Measurements from ENCODE around the gene ANGPTL4.
"Not testable (repeated sequence)": the region's sequence is repeated elsewhere in the genome, so short reads cannot be mapped to it uniquely, and the experiment has no call there.

The ANGPTL4 gene

GRCh38 chr19:8334458-8335342, 29.3 kb upstream of the ANGPTL4 start:
- DNase-seq = peak; percentile 18

DNA sequence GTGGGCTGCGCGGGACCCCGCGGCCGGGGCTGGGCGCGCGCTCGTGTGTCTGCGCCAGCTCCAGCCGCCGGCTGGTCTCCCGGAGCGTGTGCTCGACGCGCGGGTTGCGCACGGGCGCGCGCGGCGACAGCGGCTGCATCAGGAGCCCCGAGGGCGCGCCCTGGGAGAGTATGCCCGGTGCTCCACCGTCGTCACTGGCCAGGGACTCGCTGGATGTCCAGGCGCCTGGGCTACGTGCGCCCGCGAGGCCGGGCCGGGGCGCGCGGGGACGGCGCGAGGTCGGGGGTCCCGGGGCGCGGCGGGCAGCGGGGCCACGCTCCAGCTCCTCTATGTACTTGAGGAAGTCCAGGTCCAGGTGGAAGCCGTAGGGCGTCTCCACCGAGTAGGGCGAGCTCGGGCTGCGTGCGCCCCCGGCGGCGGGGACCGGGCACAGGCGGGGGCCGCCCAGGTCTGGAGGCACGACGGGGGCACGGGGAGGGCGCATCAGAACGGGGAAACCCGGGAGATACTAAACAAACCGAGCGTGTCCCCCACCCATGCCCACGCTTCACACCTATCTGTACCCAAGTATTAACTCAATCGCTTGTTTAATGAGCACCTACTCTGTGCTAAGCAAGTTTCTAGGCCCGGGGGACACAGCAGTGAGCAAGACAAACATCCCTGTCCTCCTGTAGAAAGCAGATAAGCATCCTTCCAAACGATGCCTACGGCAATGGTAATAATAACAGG, 28.4 kb upstream of the ANGPTL4 start:
- no peak for DNase-seq

GRCh38 chr19:8336072-8336569, 27.8 kb upstream of the ANGPTL4 start:
- DNase-seq = no peak

DNA sequence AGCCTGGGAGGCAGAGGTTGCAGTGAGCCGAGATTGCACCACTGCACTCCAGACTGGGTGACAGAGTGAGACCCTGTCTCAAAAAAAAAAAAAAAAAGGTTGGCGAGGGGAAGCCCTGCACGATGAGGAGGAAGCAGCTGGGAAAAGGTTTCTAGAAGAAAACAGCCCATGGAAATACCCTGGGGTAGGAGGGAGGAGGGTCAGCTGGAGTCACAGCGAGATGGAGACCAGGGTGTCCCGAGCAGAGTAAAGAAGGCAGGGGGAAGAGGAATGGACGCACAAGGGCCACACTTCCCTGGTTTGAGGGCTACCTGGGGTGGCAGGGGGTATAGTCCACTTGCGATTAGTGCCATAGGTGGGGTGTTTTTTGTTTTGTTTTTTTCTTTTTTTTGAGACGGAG, 27.3 kb upstream of the ANGPTL4 start:
- no peak for DNase-seq

DNA sequence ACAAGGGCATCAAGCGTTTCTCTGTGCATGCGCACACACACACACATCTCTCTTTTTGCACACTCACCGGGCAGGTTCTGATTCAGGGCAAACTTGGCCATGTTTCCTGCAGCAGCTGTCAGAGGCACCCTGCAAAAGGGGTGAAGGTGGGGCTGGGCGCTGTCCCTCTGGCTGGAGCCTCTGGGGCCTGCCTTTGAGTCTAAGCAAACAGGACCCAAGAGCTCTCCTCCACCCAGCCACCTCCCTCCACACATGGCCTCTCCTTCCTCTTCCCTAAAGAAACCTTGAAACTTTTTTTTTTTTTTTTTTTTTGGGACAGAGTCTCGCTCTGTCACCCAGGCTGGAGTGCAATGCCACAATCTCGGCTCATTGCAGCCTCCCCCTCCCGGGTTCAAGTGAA, 26.2 kb upstream of the ANGPTL4 start:
- no peak for DNase-seq

- no peak for DNase-seq
Measured at GRCh38 chr19:8338835-8339234, 25.1 kb upstream of the ANGPTL4 start.

DNA sequence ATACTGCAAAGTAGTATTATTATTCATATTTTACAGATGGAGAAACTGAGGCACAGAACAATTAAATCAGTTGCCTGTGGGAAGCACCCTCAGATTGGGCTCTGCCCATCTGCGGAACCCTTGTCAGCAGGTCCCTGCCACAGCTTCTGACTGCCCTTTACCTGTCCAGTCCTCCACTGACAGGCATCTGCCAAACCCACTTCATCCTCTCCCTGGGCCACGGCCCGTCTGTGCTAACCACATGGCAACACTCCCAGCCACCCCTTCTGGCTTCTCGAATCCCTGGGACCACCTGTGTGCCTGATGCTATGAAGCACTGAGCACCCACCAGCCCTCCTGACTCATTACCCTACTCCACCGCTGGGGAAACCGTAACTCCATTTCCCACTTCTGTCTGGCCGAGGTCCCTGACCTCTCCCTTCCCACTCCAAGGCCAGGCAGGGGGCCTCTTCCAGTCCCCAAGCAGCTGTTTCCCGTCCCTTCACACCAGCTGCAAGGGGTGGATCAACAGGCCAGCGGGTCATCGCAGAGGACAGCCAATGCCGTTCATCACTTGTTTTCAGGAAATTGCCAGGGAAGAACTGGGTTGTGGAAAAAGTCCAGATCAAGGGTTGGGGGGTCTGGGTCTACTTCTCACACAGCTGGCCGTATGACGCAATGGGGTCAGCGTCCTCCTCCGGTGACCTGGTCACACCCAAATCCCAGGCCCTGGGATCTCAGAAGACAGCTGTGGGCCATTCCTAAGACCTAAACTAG, 23.4 kb upstream of the ANGPTL4 start:
- no peak for DNase-seq

DNA sequence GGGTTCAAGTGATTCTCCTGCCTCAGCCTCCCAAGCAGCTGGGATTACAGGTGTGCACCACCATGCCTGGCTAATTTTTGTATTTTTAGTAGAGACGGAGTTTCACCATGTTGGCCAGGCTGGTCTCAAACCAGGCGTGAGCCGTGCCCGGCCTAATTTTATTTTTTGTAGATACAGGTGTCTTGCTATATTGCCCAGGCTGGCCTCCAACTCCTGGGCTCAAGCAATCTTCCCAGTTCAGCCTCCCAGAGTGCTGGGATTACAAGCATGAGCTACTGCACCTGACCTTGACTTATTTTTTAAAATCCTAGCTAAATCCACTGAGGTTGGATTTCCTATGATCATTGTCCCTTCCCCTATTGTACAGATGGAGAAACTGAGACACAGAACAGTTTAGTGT, 22.5 kb upstream of the ANGPTL4 start:
- not testable (repeated sequence) for DNase-seq

DNA sequence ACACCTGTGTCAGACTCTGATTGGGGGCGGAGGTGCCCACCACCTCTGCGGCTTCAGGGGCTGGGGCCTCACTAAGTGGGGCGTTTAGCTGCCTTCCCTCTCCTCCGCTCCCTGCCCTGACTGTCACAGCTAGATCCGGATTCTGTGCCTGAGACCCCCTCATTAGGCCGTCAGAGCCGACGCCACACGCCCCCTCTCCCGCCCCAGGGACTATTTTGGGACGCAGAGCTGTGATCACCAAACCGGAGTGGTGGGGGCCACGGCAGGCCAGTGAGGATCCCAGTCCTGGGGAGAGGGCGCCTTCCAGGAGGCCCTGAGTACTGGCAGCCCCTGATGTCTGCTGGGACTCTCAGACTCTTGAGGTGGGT, 21.7 kb upstream of the ANGPTL4 start:
- DNase-seq = no peak

GRCh38 chr19:8342684-8343482, 21.1 kb upstream of the ANGPTL4 start, which contains the start of gene KANK3:
KANK3 (minus strand) TSS chr19:8343262; CDS start chr19:8337828, 5,434 bp downstream.
- peak; percentile 44 for DNase-seq

GRCh38 chr19:8343483-8343844, 20.5 kb upstream of the ANGPTL4 start:
- DNase-seq = no peak

DNA sequence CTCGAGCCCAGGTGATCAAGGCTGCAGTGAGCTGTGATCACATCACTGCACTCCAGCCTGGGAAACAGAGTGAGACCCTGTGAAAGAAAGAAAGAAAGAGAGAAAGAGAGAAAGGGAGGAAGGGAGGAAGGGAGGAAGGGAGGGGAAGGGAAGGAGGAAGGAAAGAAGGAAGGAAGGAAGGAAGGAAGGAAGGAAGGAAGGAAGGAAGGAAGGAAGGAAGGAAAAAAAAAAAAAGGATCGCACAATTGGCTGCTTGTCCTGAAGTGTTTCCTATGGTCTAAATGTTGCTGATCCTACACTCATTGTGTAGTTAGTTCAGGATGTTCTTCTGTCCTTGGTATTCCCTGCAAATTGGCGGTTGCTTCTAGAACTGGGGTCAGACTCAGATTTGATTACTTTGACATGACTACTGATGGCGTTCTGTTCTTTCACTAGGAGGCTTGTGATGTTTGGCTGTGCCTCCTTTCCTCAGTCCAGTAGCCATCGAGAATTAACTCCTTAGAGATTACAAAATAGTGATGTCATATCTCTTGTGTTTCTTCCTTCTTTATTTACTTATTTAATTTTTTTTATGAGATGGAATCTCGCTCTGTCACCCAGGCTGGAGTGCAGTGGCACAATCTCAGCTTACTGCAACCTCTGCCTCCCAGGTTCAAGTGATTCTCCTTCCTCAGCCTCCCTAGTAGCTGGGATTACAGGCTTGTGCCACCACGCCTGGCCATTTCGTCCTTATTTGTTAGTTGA, 14.2 kb upstream of the ANGPTL4 start:
- not testable (repeated sequence) for DNase-seq

DNA sequence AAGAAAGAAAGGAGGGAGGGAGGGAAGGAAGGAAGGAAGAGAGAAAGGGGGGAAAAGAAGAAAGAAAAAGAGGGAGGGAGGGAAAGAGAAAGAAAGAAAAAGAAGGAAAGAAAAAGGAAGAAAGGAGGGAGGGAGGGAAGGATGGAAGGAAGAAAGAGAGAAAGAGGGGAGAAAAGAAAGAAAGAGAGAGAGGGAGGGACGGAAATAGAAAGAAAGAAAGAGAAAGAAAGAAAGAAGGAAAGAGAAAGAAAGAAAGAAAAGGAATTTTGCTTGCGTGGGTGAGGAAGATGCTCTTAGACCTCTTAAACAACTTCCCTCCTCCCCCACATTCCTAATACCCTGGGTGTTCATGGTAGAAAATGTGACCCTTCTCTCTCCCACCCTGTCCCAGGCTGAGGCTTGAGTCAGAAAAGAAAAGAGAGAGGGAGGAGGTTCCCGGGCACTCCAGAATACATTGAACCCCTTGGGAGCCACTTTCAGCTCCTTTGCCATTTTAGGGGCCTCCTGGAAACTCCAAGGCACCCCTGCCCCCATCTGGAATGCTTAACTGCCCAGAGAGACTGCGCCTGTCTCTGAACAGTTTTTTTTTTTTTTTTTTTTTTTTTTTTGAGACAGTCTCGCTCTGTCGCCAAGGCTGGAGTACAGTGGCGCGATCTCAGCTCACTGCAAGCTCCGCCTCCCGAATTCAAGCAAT, 11.7 kb upstream of the ANGPTL4 start:
- DNase-seq = no peak

DNA sequence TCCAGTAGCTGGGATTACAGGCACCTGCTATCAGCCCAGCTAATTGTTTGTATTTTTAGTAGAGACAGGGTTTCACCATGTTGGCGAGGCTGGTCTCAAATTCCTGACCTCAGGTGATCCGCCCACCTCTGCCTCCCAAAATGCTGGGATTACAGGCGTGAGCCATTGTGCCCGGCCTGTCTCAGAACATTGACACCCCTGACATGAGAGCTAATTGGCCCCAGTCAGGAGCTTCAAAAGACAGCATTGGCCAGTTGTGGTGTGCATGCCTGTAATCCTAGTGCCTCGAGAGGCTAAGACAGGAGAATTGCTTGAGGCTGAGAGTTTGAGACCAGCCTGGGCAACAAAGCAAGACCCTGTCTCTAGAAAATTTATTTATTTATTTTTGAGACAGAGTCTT, 11.1 kb upstream of the ANGPTL4 start:
- DNase-seq = not testable (repeated sequence)

- no peak for DNase-seq
Measured at GRCh38 chr19:8355631-8356402, 8.1 kb upstream of the ANGPTL4 start.

GRCh38 chr19:8357007-8357521, 6.9 kb upstream of the ANGPTL4 start:
- no peak for DNase-seq

DNA sequence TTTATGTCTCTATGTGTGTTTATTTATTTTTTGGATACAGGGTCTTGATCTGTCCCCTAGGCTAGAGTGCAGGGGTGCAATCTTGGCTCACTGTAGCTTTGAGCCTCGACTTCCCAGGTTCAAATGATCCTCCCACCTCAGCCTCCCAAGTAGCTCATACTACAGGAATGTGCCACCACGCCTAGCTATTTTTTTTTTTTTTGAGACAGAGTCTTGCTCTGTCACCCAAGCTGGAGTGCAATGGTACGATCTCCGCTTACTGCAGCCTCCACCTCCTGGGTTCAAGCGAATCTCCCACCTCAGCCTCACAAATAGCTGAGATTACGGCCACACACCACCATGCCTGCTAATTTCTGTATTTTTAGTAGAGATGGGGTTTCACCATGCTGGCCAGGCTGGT, 5.0 kb upstream of the ANGPTL4 start:
- no peak for DNase-seq

DNA sequence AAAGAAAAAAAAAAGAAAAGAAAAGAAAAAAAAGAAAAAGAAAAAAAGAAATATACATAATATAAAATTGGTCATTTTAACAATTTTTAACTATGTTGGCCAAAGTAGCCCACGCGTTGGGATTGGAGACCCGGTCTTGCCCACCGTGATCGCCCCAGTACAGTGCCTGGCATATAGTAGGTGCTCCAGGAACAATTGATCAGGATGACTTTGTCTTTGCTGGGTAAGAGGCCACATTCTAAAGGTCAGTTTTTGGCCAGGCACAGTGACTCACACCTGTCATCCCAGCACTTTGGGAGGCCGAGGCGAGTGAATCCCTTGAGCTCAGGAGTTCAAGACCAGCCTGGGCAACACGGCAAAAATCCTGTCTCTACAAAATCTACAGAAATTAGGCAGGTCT, 3.8 kb upstream of the ANGPTL4 start:
- no peak for DNase-seq

- DNase-seq = peak; percentile 39
Measured at GRCh38 chr19:8361921-8362793, 1.8 kb upstream of the ANGPTL4 start.
